Urinary bladder (tissue), 4 donors: ENCODE data around the gene TWIST1. TPM values are rescaled to one million over a fixed set of nuclear protein-coding genes. Genes with fewer than 3 reads are reported as not detected.

Source experiments
- DNase-seq: peaks from one replicate; pipeline ENCODE4 v3.0.0-alpha.2; 2015; ENCODE audit errors: extremely low spot score
- H3K27ac ChIP-seq: one replicate; pipeline ENCODE4 v1.5.1; 2013; ENCODE audit warnings: low read depth, mild to moderate bottlenecking, moderate library complexity
- H3K36me3 ChIP-seq: one replicate; pipeline ENCODE4 v1.6.1; 2013; ENCODE audit warnings: mild to moderate bottlenecking, moderate library complexity; ENCODE audit not compliant: insufficient read depth
- H3K4me1 ChIP-seq: one replicate; pipeline ENCODE4 v1.6.1; 2013; ENCODE audit warnings: mild to moderate bottlenecking, moderate library complexity; ENCODE audit not compliant: insufficient read depth
- H3K4me3 ChIP-seq: one replicate; pipeline ENCODE4 v1.5.1; 2013; ENCODE audit warnings: low read depth, low read length
- WGBS: extraction: QIAGEN DNeasy Blood & Tissue Kit; methylation state at CpG from one replicate; pipeline ENCODE4 v1.1.7; 2013; 5-methylcytosine and 5-hydroxymethylcytosine counted together
- polyA plus RNA-seq: library from polyadenylated mRNA; stranded (reverse); fragments of 200-250 nt; gene quantifications from one replicate; pipeline ENCODE4 v1.2.3, GENCODE V29; 2013
- total RNA-seq: library from RNA; depleted of rRNA; stranded (reverse); fragments of >200 nt; gene quantifications from one replicate; pipeline ENCODE4 v1.2.3, GENCODE V29; 2014
- donor health status: healthy with polysubstance abuse.
- donor health status: healthy.

The TWIST1 gene
- total and polyA plus RNA-seq, 2 donors = 22.9 to 28.4 TPM

- Histone ChIP-seq H3K4me3 (no peak overlapping the region), H3K4me1 (no peaks in the 10 kb centered on the region), H3K36me3 (no peaks in the 10 kb centered on the region), H3K27ac (no peak overlapping the region)
- DNase-seq = no peak
- 68% methylated on average over 8 of the region's 8 CpGs for WGBS
Observed at GRCh38 chr7:19119372-19119771, 1.9 kb upstream of the TWIST1 start.

GRCh38 chr7:19118636-19119371 lies 1.4 kb upstream of the TWIST1 start:
- H3K4me1 ChIP-seq = no peaks in the 10 kb centered on the region
- no peak for DNase-seq
- H3K36me3 ChIP-seq = no peaks in the 10 kb centered on the region
- no peak overlapping the region for H3K27ac ChIP-seq
- WGBS = 60% methylated on average over 28 of the region's 28 CpGs
- H3K4me3 ChIP-seq = no peak overlapping the region

- peak overlapping the region; percentile 85 for H3K4me3 ChIP-seq
- DNase-seq = no peak
- H3K27ac ChIP-seq = no peak overlapping the region
- WGBS = 5% methylated on average over 51 of the region's 51 CpGs
- H3K36me3 ChIP-seq = no peaks in the 10 kb centered on the region
- H3K4me1 ChIP-seq = no peaks in the 10 kb centered on the region
Observed at GRCh38 chr7:19117870-19118608, 603 bp upstream of the TWIST1 start.

- peak overlapping the region; percentile 28 for H3K27ac ChIP-seq
- under 1% methylated on average over 70 of the region's 70 CpGs for WGBS
- no peaks in the 10 kb centered on the region for H3K36me3 ChIP-seq
- peak overlapping the region; percentile 85 for H3K4me3 ChIP-seq
- DNase-seq = no peak
- H3K4me1 ChIP-seq = no peaks in the 10 kb centered on the region
Observed at GRCh38 chr7:19116121-19117090, 1.0 kb downstream of the TWIST1 start.

- no peak for DNase-seq
- WGBS = 9% methylated on average over 2 of the region's 2 CpGs
- no peak overlapping the region for H3K27ac ChIP-seq
- H3K4me1 ChIP-seq = no peaks in the 10 kb centered on the region
- H3K36me3 ChIP-seq = no peaks in the 10 kb centered on the region
- H3K4me3 ChIP-seq = no peak overlapping the region
Observed at GRCh38 chr7:19114551-19114855, 2.9 kb downstream of the TWIST1 start.

GRCh38 chr7:19113855-19114550 lies 3.4 kb downstream of the TWIST1 start:
- H3K4me1 ChIP-seq = no peaks in the 10 kb centered on the region
- no peak overlapping the region for H3K4me3 ChIP-seq
- H3K36me3 ChIP-seq = no peaks in the 10 kb centered on the region
- 33% methylated on average over 3 of the region's 3 CpGs for WGBS
- no peak for DNase-seq
- no peak overlapping the region for H3K27ac ChIP-seq

- 38% methylated on average over 4 of the region's 4 CpGs for WGBS
- H3K27ac ChIP-seq = no peak overlapping the region
- no peak for DNase-seq
- H3K4me3 ChIP-seq = no peak overlapping the region
- no peaks in the 10 kb centered on the region for H3K36me3 ChIP-seq
- H3K4me1 ChIP-seq = no peaks in the 10 kb centered on the region
Observed at GRCh38 chr7:19113002-19113350, 4.5 kb downstream of the TWIST1 start.

- Histone ChIP-seq H3K4me1 (no peaks in the 10 kb centered on the region), H3K4me3 (peak overlapping the region; percentile 31), H3K27ac (no peak overlapping the region), H3K36me3 (no peaks in the 10 kb centered on the region)
- whole genome bisulfite sequencing = 24% methylated on average over 42 of the region's 42 CpGs
- DNase-seq = no peak
Observed at GRCh38 chr7:19112274-19113001, 5.0 kb downstream of the TWIST1 start.

GRCh38 chr7:19111474-19112273 lies 5.8 kb downstream of the TWIST1 start:
- H3K36me3 ChIP-seq = no peaks in the 10 kb centered on the region
- DNase-seq = no peak
- WGBS = 51% methylated on average over 15 of the region's 15 CpGs
- peak overlapping the region; percentile 31 for H3K4me3 ChIP-seq
- H3K4me1 ChIP-seq = no peaks in the 10 kb centered on the region
- no peak overlapping the region for H3K27ac ChIP-seq

- Histone ChIP-seq H3K27ac (no peak overlapping the region), H3K36me3 (no peaks in the 10 kb centered on the region), H3K4me3 (peak overlapping the region; percentile 8), H3K4me1 (no peaks in the 10 kb centered on the region)
- 49% methylated on average over 6 of the region's 6 CpGs for WGBS
- no peak for DNase-seq
Observed at GRCh38 chr7:19110776-19111175, 6.7 kb downstream of the TWIST1 start.

- WGBS = 64% methylated on average over 11 of the region's 11 CpGs
- H3K4me1 ChIP-seq = no peaks in the 10 kb centered on the region
- no peak for DNase-seq
Observed at GRCh38 chr7:19110026-19110730, 7.3 kb downstream of the TWIST1 start.

More at GRCh38 chr7:19110026-19110730, 7.3 kb downstream of the TWIST1 start:
- H3K27ac ChIP-seq = no peak overlapping the region
- H3K4me3 ChIP-seq = no peak overlapping the region
- no peaks in the 10 kb centered on the region for H3K36me3 ChIP-seq
